Testis (tissue), 2 donors: Measurements from ENCODE around the gene IRAG1.

Experiments used
- CTCF ChIP-seq, 3 experiments: fragments of 450-650 bp in 2 of 3; fragments of 200-600 bp in 1 of 3; sonication (generic) in 1 of 3; IDR thresholded peaks; one replicate each; pipeline ENCODE4 v1.5.1; 2016 to 2019; ENCODE audit warnings: antibody characterized with exemption in 3 of 3, mild to moderate bottlenecking in 2 of 3, moderate library complexity in 1 of 3
- POLR2A ChIP-seq: fragments of 450-650 bp; IDR thresholded peaks from one replicate; pipeline ENCODE4 v1.6.1; 2017; ENCODE audit warnings: antibody characterized with exemption, mild to moderate bottlenecking, moderate library complexity

GRCh38 chr11:10659339-10660216, 34.0 kb downstream of the IRAG1 start:
- TF ChIP-seq CTCF (IDR thresholded peaks at IDR 0.05) (no peak), POLR2A (no peak)
